B cell (primary cell): ENCODE results near the gene PNCK. TPM values are rescaled to one million over a fixed set of nuclear protein-coding genes. Genes with fewer than 3 reads are reported as not detected.
A peak's percentile ranks its signal among the peaks of the same experiment; 100 is the strongest.

Source experiments
- ATAC-seq: fragments of 200-7000 bp; cut with Tn5 transposase; one replicate; pipeline ENCODE4 v1.10.0; 2021; ENCODE audit warnings: low read depth, mild to moderate bottlenecking, moderate number of reproducible peaks, moderate library complexity
- CTCF ChIA-PET: fragments of 350-600 bp; sonication (Branson Sonifier 250); formaldehyde crosslinking; loops from one replicate; lab custom pipeline; 2021; ENCODE audit warnings: antibody characterized with exemption, inconsistent platforms; lab: Charles Lee
- POLR2A ChIA-PET: fragments of 350-600 bp; sonication (Branson Sonifier 250); formaldehyde crosslinking; loops from one replicate; lab custom pipeline; 2021; ENCODE audit warnings: antibody characterized with exemption; lab: Charles Lee
- DNase-seq: peaks from one replicate; pipeline ENCODE4 v3.0.0; 2013
- H2AFZ ChIP-seq: 2 replicates; pipeline ENCODE4 v1.6.1; 2012; ENCODE audit warnings: mild to moderate bottlenecking, low read depth, low read length; ENCODE audit not compliant: insufficient read depth, poor library complexity, severe bottlenecking
- H3K27ac ChIP-seq, 2 donors: 1 replicate in 1 of 2; 2 replicates in 1 of 2; pipeline ENCODE4 v1.5.1; 2012 to 2013; ENCODE audit warnings: low read length in 2 of 2, mild to moderate bottlenecking in 2 of 2, moderate library complexity in 1 of 2
- H3K27me3 ChIP-seq, 4 experiments: fragments of 200-600 bp in 1 of 4; sonication (generic) in 1 of 4; replicated peaks in 1 of 4; 1 replicate in 2 of 4; 2 replicates in 2 of 4; pipeline versions ENCODE4 v1.6.1 to v1.7.0; 2013 to 2016; ENCODE audit warnings: low read length in 3 of 4, mild to moderate bottlenecking in 2 of 4, mixed read lengths in 1 of 4, moderate library complexity in 1 of 4; ENCODE audit not compliant: insufficient read depth in 4 of 4, control insufficient read depth in 3 of 4; ENCODE audit errors: control extremely low read depth in 1 of 4
- H3K36me3 ChIP-seq, 2 experiments: replicated peaks in 1 of 2; 1 replicate in 1 of 2; 2 replicates in 1 of 2; pipeline versions ENCODE4 v1.6.1 to v1.7.1; 2013; ENCODE audit warnings: low read length in 1 of 2; ENCODE audit not compliant: insufficient read depth in 2 of 2, control insufficient read depth in 1 of 2; ENCODE audit errors: control extremely low read depth in 1 of 2, extremely low read depth in 1 of 2
- H3K4me1 ChIP-seq, 2 donors: fragments of 200-600 bp in 1 of 2; sonication (generic) in 1 of 2; 1 replicate in 1 of 2; 2 replicates in 1 of 2; pipeline versions ENCODE4 v1.5.1 to v1.6.1; 2013 to 2017; ENCODE audit warnings: low read length in 2 of 2; ENCODE audit not compliant: control insufficient read depth in 2 of 2, insufficient read depth in 2 of 2
- H3K4me2 ChIP-seq: replicated peaks from 2 replicates; pipeline ENCODE3; 2012; ENCODE audit warnings: mild to moderate bottlenecking, low read depth, low read length; ENCODE audit not compliant: poor library complexity, severe bottlenecking
- H3K4me3 ChIP-seq, 5 experiments: fragments of 200-600 bp in 1 of 5; sonication (generic) in 1 of 5; 1 replicate in 3 of 5; 2 replicates in 2 of 5; pipeline versions ENCODE4 v1.5.1 to v1.7.0; 2011 to 2016; ENCODE audit warnings: low read length in 4 of 5, mild to moderate bottlenecking in 4 of 5, low read depth in 2 of 5, control low read depth in 1 of 5, moderate library complexity in 1 of 5; ENCODE audit not compliant: insufficient read depth in 1 of 5; ENCODE audit errors: control extremely low read depth in 1 of 5, extremely low read depth in 1 of 5
- H3K79me2 ChIP-seq: fragments of 200-600 bp; sonication (generic); one replicate; pipeline ENCODE4 v1.6.0; 2016; ENCODE audit warnings: low read length; ENCODE audit not compliant: control insufficient read depth, insufficient read depth
- H3K9ac ChIP-seq: fragments of 200-600 bp; sonication (generic); 2 replicates; pipeline ENCODE4 v1.6.1; 2017; ENCODE audit warnings: mild to moderate bottlenecking, low read length, moderate library complexity
- H3K9me3 ChIP-seq, 3 donors: one replicate each; pipeline versions ENCODE4 v1.6.1 to v1.7.1; 2013; ENCODE audit warnings: low read length in 2 of 3; ENCODE audit not compliant: control insufficient read depth in 2 of 3, insufficient read depth in 1 of 3; ENCODE audit errors: control extremely low read depth in 1 of 3
- H4K20me1 ChIP-seq: 2 replicates; pipeline ENCODE4 v1.6.0; 2012; ENCODE audit warnings: mild to moderate bottlenecking, low read length; ENCODE audit not compliant: insufficient read depth, control insufficient read depth, poor library complexity, severe bottlenecking
- H3K27ac Mint-ChIP-seq: one replicate; pipeline ENCODE4 v1.8.0; 2021; ENCODE audit warnings: mixed read lengths
- H3K27me3 Mint-ChIP-seq: one replicate; pipeline ENCODE4 v1.8.0; 2021; ENCODE audit warnings: mixed read lengths
- H3K4me1 Mint-ChIP-seq: one replicate; pipeline ENCODE4 v1.8.0; 2021; ENCODE audit warnings: mixed read lengths
- H3K4me3 Mint-ChIP-seq: one replicate; pipeline ENCODE4 v1.8.0; 2021; ENCODE audit warnings: mixed read lengths
- H3K9me3 Mint-ChIP-seq: one replicate; pipeline ENCODE4 v1.8.0; 2022; ENCODE audit warnings: mixed read lengths; ENCODE audit not compliant: insufficient read depth
- EZH2 ChIP-seq: IDR thresholded peaks from 2 replicates; pipeline ENCODE4 v1.6.1; 2012; ENCODE audit warnings: borderline replicate concordance, low read depth, mild to moderate bottlenecking, moderate library complexity, low read length; ENCODE audit not compliant: insufficient read depth, poor library complexity, severe bottlenecking
- whole genome bisulfite sequencing: methylation state at CpG from one replicate; pipeline ENCODE4 v1.1.5; 2013; ENCODE audit warnings: missing lambda C conversion rate; ENCODE audit not compliant: insufficient coverage; 5-methylcytosine and 5-hydroxymethylcytosine counted together
- intact Hi-C: fragments of 100-400 bp; cut with micrococcal nuclease; formaldehyde crosslinking; loops from one replicate; pipeline ENCODE4 v1.10.0; 2022
- polyA plus RNA-seq: library from polyadenylated mRNA; depleted of rRNA; stranded (reverse); fragments of >200 nt; gene quantifications from 2 replicates; pipeline ENCODE4 v1.2.3, GENCODE V29; 2012
- total RNA-seq, 2 donors: library from RNA; stranded (reverse); fragments of 120-200 nt in 1 of 2; gene quantifications; 1 replicate in 1 of 2; 2 replicates in 1 of 2; pipeline versions ENCODE4 v1.2.3 to v1.2.4, GENCODE V29; 2013 to 2022
- TF ChIP-seq, protein P1 (sequence below): fragments of 200-600 bp; IDR thresholded peaks from one replicate; pipeline ENCODE4 v1.8.0; 2022; ENCODE audit warnings: antibody characterized with exemption, mild to moderate bottlenecking

Gene PNCK
- total and polyA plus RNA-seq, 2 donors (not counting 1 experiment from before 2014, with no cell fraction given), result 0.99 TPM; not detected in 1

DNA sequence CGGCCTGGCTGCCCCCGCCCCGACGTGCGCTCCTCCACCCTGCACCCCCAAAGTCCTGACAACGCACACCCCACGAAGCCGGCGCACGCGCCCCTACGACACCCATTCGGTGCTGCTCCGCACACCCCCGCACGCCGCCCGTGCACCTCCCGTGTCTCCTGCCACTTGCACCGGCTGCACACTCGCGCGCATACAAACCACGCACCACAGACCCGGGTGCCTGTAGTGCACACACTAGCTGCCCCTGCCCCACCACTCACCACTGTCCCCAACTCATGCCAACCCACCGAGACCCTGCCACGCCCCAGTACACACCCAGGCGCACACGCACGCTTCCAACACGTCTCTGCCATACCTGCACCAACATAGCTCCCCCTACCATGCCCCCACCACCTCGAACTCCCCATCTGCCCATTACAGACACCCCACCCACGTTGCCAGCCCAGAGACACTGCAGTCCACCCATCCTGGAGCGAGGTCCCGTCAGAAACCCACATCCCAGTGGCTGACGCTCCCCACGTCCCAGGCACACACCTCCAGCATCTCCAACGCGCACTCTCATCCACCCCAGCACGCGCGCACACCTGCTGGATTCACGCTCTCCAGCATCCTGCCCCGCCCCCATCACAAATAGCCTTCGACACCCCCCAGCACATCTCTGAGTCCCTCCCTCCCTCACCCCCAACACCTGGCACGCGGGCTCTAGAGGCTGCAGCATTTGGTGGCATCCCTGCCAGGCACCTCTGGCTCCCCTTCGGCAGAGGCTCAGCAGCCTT, 30.8 kb downstream of the PNCK start:
- peak overlapping the region; percentile 64 for H3K4me2 ChIP-seq
- ATAC-seq (no peak), DNase-seq (peak; percentile 17)
- no peaks in the 10 kb centered on the region for H4K20me1 ChIP-seq
- no peak overlapping the region for H2AFZ ChIP-seq
- H3K79me2 ChIP-seq, result no peaks in the 10 kb centered on the region
- H3K27ac ChIP-seq, result no peak overlapping the region
- H3K36me3 ChIP-seq, result no peaks in the 10 kb centered on the region
- H3K4me1 Mint-ChIP-seq, result peaks cover 18% of the 10 kb centered on the region
- no peaks in the 10 kb centered on the region for H3K9me3 Mint-ChIP-seq
- peaks cover 0 to 70% (median 11%) of the 10 kb centered on the region in 4 experiments for H3K27me3 ChIP-seq
- 3% methylated on average over 38 of the region's 48 CpGs for whole genome bisulfite sequencing
- H3K4me1 ChIP-seq, result peaks cover 17 to 31% of the 10 kb centered on the region in 2 donors
- no peak overlapping the region for H3K9ac ChIP-seq
- peaks cover 17% of the 10 kb centered on the region for H3K27me3 Mint-ChIP-seq
- H3K27ac Mint-ChIP-seq, result no peak overlapping the region
- H3K9me3 ChIP-seq, result no peaks in the 10 kb centered on the region
- ChIA-PET POLR2A (no interaction called here), CTCF (interaction anchor here (1.0 to 1.2 kb wide), 2 partner anchors 77 to 89 kb away, joined by 3 read pairs; no protein-coding TSS in a partner anchor)
- TF ChIP-seq, protein P1, sequence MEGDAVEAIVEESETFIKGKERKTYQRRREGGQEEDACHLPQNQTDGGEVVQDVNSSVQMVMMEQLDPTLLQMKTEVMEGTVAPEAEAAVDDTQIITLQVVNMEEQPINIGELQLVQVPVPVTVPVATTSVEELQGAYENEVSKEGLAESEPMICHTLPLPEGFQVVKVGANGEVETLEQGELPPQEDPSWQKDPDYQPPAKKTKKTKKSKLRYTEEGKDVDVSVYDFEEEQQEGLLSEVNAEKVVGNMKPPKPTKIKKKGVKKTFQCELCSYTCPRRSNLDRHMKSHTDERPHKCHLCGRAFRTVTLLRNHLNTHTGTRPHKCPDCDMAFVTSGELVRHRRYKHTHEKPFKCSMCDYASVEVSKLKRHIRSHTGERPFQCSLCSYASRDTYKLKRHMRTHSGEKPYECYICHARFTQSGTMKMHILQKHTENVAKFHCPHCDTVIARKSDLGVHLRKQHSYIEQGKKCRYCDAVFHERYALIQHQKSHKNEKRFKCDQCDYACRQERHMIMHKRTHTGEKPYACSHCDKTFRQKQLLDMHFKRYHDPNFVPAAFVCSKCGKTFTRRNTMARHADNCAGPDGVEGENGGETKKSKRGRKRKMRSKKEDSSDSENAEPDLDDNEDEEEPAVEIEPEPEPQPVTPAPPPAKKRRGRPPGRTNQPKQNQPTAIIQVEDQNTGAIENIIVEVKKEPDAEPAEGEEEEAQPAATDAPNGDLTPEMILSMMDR, result no peak
- TF ChIP-seq EZH2, result no peak
- no peak overlapping the region for H3K4me3 ChIP-seq
- intact Hi-C loops, result no loop called here
- H3K4me3 Mint-ChIP-seq, result peak overlapping the region; percentile 68

DNA sequence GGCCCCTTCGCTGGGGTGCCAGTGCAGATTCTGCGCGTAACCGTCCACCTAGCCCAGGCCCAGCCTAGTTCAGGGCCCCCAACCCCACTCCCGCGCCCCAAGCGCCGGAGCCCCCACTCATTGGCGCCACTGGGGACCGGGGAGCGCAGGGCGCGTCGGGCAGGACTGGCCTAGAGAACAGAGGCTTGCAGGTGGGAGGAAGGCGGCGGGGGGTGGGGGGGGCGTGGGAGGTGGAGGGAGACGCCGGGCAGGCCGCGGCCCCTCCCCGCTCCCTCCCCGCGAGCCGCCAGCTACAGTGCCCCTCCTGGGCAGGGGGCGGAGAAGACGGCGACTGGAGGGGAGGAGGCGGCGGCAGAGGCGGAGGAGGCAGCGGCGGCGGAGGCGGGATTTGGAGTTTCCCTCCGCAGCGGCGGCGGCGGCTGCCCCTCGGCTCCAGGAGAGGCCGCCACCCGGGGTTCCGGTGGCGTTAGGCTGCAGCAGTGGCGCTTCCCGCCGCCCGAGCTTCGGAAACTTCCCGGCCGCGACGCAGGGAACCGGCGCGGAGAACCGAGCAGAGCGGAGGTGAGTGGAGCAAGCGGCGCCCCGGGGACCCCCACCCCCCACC, 31.5 kb downstream of the PNCK start:
- Histone ChIP-seq H3K9ac (no peak overlapping the region), H3K79me2 (no peaks in the 10 kb centered on the region), H3K4me3 (no peak overlapping the region), H3K9me3 (no peaks in the 10 kb centered on the region), H3K36me3 (no peaks in the 10 kb centered on the region), H3K4me1 (peaks cover 14 to 26% of the 10 kb centered on the region in 2 donors), H2AFZ (no peak overlapping the region), H4K20me1 (no peaks in the 10 kb centered on the region), H3K27ac (no peak overlapping the region), H3K4me2 (peak overlapping the region; percentile 56), H3K27me3 (peaks cover 0 to 66% (median 11%) of the 10 kb centered on the region in 4 experiments)
- peaks cover 18% of the 10 kb centered on the region for H3K4me1 Mint-ChIP-seq
- no peaks in the 10 kb centered on the region for H3K9me3 Mint-ChIP-seq
- ChIA-PET CTCF (interaction anchor here (1.2 kb wide), 1 partner anchor 89 kb away, joined by 3 read pairs; no protein-coding TSS in a partner anchor), POLR2A (no interaction called here)
- H3K27ac Mint-ChIP-seq, result no peak overlapping the region
- TF ChIP-seq, protein P1, result no peak
- TF ChIP-seq EZH2, result no peak
- no peak overlapping the region for H3K4me3 Mint-ChIP-seq
- ATAC-seq, result peak; percentile 36
- H3K27me3 Mint-ChIP-seq, result peaks cover 17% of the 10 kb centered on the region
- intact Hi-C loops, result no loop called here
- 2% methylated on average over 32 of the region's 62 CpGs for WGBS
- peak; percentile 32 for DNase-seq
